ENCODE data around the gene TNPO1.

TNPO1 gene

GRCh38 chr5:72845889-72846288 lies 29.4 kb downstream of the TNPO1 start:
- no peak overlapping the region for H3K4me3 ChIP-seq (ENCODE audit: low read length)
- no peaks in the 10 kb centered on the region for H3K27me3 ChIP-seq (ENCODE audit: control insufficient read depth, insufficient read depth, low read length)
- H3K9ac ChIP-seq (ENCODE audit: low read length) = no peak overlapping the region
- H3K4me1 ChIP-seq (ENCODE audit: control insufficient read depth, insufficient read depth, low read length) = peaks cover 23% of the 10 kb centered on the region
- no peaks in the 10 kb centered on the region for H3K9me3 ChIP-seq (ENCODE audit: control insufficient read depth, low read length)
- H3K36me3 ChIP-seq (ENCODE audit: control insufficient read depth, insufficient read depth, low read length) = no peaks in the 10 kb centered on the region

- H3K4me3 ChIP-seq (ENCODE audit: low read length) = no peak overlapping the region
- no peaks in the 10 kb centered on the region for H3K9me3 ChIP-seq (ENCODE audit: control insufficient read depth, low read length)
- H3K9ac ChIP-seq (ENCODE audit: low read length) = no peak overlapping the region
- H3K27me3 ChIP-seq (ENCODE audit: control insufficient read depth, insufficient read depth, low read length) = no peaks in the 10 kb centered on the region
- H3K4me1 ChIP-seq (ENCODE audit: control insufficient read depth, insufficient read depth, low read length) = peaks cover 23% of the 10 kb centered on the region
- H3K36me3 ChIP-seq (ENCODE audit: control insufficient read depth, insufficient read depth, low read length) = no peaks in the 10 kb centered on the region
These were observed 30.0 kb downstream of the TNPO1 start for GRCh38 chr5:72846483-72846882.

- peaks cover 22% of the 10 kb centered on the region for H3K4me1 ChIP-seq (ENCODE audit: control insufficient read depth, insufficient read depth, low read length)
- no peak overlapping the region for H3K4me3 ChIP-seq (ENCODE audit: low read length)
- no peak overlapping the region for H3K9ac ChIP-seq (ENCODE audit: low read length)
- H3K36me3 ChIP-seq (ENCODE audit: control insufficient read depth, insufficient read depth, low read length) = no peaks in the 10 kb centered on the region
- no peaks in the 10 kb centered on the region for H3K27me3 ChIP-seq (ENCODE audit: control insufficient read depth, insufficient read depth, low read length)
- H3K9me3 ChIP-seq (ENCODE audit: control insufficient read depth, low read length) = no peaks in the 10 kb centered on the region
These were observed 31.0 kb downstream of the TNPO1 start for GRCh38 chr5:72847439-72847838.

- H3K9ac ChIP-seq (ENCODE audit: low read length) = peak overlapping the region; percentile 69
- peak overlapping the region; percentile 32 for H3K4me3 ChIP-seq (ENCODE audit: low read length)
- H3K36me3 ChIP-seq (ENCODE audit: control insufficient read depth, insufficient read depth, low read length) = no peaks in the 10 kb centered on the region
- no peaks in the 10 kb centered on the region for H3K27me3 ChIP-seq (ENCODE audit: control insufficient read depth, insufficient read depth, low read length)
- H3K4me1 ChIP-seq (ENCODE audit: control insufficient read depth, insufficient read depth, low read length) = peaks cover 19% of the 10 kb centered on the region
- H3K9me3 ChIP-seq (ENCODE audit: control insufficient read depth, low read length) = no peaks in the 10 kb centered on the region
These were observed 31.6 kb downstream of the TNPO1 start for GRCh38 chr5:72847989-72848473.

- Histone ChIP-seq H3K4me1 (ENCODE audit: control insufficient read depth, insufficient read depth, low read length) (peaks cover 19% of the 10 kb centered on the region), H3K36me3 (ENCODE audit: control insufficient read depth, insufficient read depth, low read length) (no peaks in the 10 kb centered on the region), H3K9ac (ENCODE audit: low read length) (peak overlapping the region; percentile 73), H3K9me3 (ENCODE audit: control insufficient read depth, low read length) (no peaks in the 10 kb centered on the region), H3K4me3 (ENCODE audit: low read length) (peak overlapping the region; percentile 69), H3K27me3 (ENCODE audit: control insufficient read depth, insufficient read depth, low read length) (no peaks in the 10 kb centered on the region)
These were observed 32.3 kb downstream of the TNPO1 start for GRCh38 chr5:72848474-72849428.

GRCh38 chr5:72849546-72849945 lies 33.1 kb downstream of the TNPO1 start:
- Histone ChIP-seq H3K27me3 (ENCODE audit: control insufficient read depth, insufficient read depth, low read length) (no peaks in the 10 kb centered on the region), H3K9ac (ENCODE audit: low read length) (no peak overlapping the region), H3K4me3 (ENCODE audit: low read length) (no peak overlapping the region), H3K36me3 (ENCODE audit: control insufficient read depth, insufficient read depth, low read length) (no peaks in the 10 kb centered on the region), H3K4me1 (ENCODE audit: control insufficient read depth, insufficient read depth, low read length) (peaks cover 19% of the 10 kb centered on the region), H3K9me3 (ENCODE audit: control insufficient read depth, low read length) (no peaks in the 10 kb centered on the region)

GRCh38 chr5:72850113-72850512 lies 33.7 kb downstream of the TNPO1 start:
- no peaks in the 10 kb centered on the region for H3K27me3 ChIP-seq (ENCODE audit: control insufficient read depth, insufficient read depth, low read length)
- no peaks in the 10 kb centered on the region for H3K36me3 ChIP-seq (ENCODE audit: control insufficient read depth, insufficient read depth, low read length)
- H3K9me3 ChIP-seq (ENCODE audit: control insufficient read depth, low read length) = no peaks in the 10 kb centered on the region
- peaks cover 19% of the 10 kb centered on the region for H3K4me1 ChIP-seq (ENCODE audit: control insufficient read depth, insufficient read depth, low read length)
- no peak overlapping the region for H3K9ac ChIP-seq (ENCODE audit: low read length)
- H3K4me3 ChIP-seq (ENCODE audit: low read length) = no peak overlapping the region

- no peaks in the 10 kb centered on the region for H3K27me3 ChIP-seq (ENCODE audit: control insufficient read depth, insufficient read depth, low read length)
- H3K36me3 ChIP-seq (ENCODE audit: control insufficient read depth, insufficient read depth, low read length) = no peaks in the 10 kb centered on the region
- peaks cover 15% of the 10 kb centered on the region for H3K4me1 ChIP-seq (ENCODE audit: control insufficient read depth, insufficient read depth, low read length)
- H3K9me3 ChIP-seq (ENCODE audit: control insufficient read depth, low read length) = no peaks in the 10 kb centered on the region
- no peak overlapping the region for H3K4me3 ChIP-seq (ENCODE audit: low read length)
- no peak overlapping the region for H3K9ac ChIP-seq (ENCODE audit: low read length)
These were observed 35.9 kb downstream of the TNPO1 start for GRCh38 chr5:72852356-72852755.

GRCh38 chr5:72854419-72854818 lies 38.0 kb downstream of the TNPO1 start:
- no peaks in the 10 kb centered on the region for H3K27me3 ChIP-seq (ENCODE audit: control insufficient read depth, insufficient read depth, low read length)
- peaks cover 10% of the 10 kb centered on the region for H3K4me1 ChIP-seq (ENCODE audit: control insufficient read depth, insufficient read depth, low read length)
- H3K36me3 ChIP-seq (ENCODE audit: control insufficient read depth, insufficient read depth, low read length) = no peaks in the 10 kb centered on the region

GRCh38 chr5:72855821-72856220 lies 39.4 kb downstream of the TNPO1 start:
- no peak overlapping the region for H3K9ac ChIP-seq (ENCODE audit: low read length)
- H3K27me3 ChIP-seq (ENCODE audit: control insufficient read depth, insufficient read depth, low read length) = no peaks in the 10 kb centered on the region
- H3K4me3 ChIP-seq (ENCODE audit: low read length) = no peak overlapping the region
- H3K4me1 ChIP-seq (ENCODE audit: control insufficient read depth, insufficient read depth, low read length) = peaks cover 4% of the 10 kb centered on the region
- no peaks in the 10 kb centered on the region for H3K9me3 ChIP-seq (ENCODE audit: control insufficient read depth, low read length)
- no peaks in the 10 kb centered on the region for H3K36me3 ChIP-seq (ENCODE audit: control insufficient read depth, insufficient read depth, low read length)

More at GRCh38 chr5:72854419-72854818, 38.0 kb downstream of the TNPO1 start:
- H3K4me3 ChIP-seq (ENCODE audit: low read length) = no peak overlapping the region
- H3K9ac ChIP-seq (ENCODE audit: low read length) = no peak overlapping the region
- no peaks in the 10 kb centered on the region for H3K9me3 ChIP-seq (ENCODE audit: control insufficient read depth, low read length)

GRCh38 chr5:72857396-72857795 lies 40.9 kb downstream of the TNPO1 start:
- Histone ChIP-seq H3K36me3 (ENCODE audit: control insufficient read depth, insufficient read depth, low read length) (peaks cover 4% of the 10 kb centered on the region), H3K4me1 (ENCODE audit: control insufficient read depth, insufficient read depth, low read length) (peaks cover under 1% of the 10 kb centered on the region)

GRCh38 chr5:72859127-72859526 lies 42.7 kb downstream of the TNPO1 start:
- no peaks in the 10 kb centered on the region for H3K9me3 ChIP-seq (ENCODE audit: control insufficient read depth, low read length)
- no peaks in the 10 kb centered on the region for H3K4me1 ChIP-seq (ENCODE audit: control insufficient read depth, insufficient read depth, low read length)
- H3K4me3 ChIP-seq (ENCODE audit: low read length) = no peak overlapping the region
- peaks cover 4% of the 10 kb centered on the region for H3K36me3 ChIP-seq (ENCODE audit: control insufficient read depth, insufficient read depth, low read length)
- H3K27me3 ChIP-seq (ENCODE audit: control insufficient read depth, insufficient read depth, low read length) = no peaks in the 10 kb centered on the region
- no peak overlapping the region for H3K9ac ChIP-seq (ENCODE audit: low read length)

More at GRCh38 chr5:72857396-72857795, 40.9 kb downstream of the TNPO1 start:
- Histone ChIP-seq H3K4me3 (ENCODE audit: low read length) (no peak overlapping the region), H3K27me3 (ENCODE audit: control insufficient read depth, insufficient read depth, low read length) (no peaks in the 10 kb centered on the region), H3K9me3 (ENCODE audit: control insufficient read depth, low read length) (no peaks in the 10 kb centered on the region), H3K9ac (ENCODE audit: low read length) (no peak overlapping the region)

Measured in mucosa of stomach (tissue), 1 donor.